GM19452 (cell line): ENCODE measurements around the gene AMMECR1L.
"Not testable (repeated sequence)": the region's sequence is repeated elsewhere in the genome, so short reads cannot be mapped to it uniquely, and the experiment has no call there.

Experiments
- ATAC-seq: cut with Tn5 transposase; IDR thresholded peaks from one replicate; pipeline ENCODE4 v1.9.1; 2021; ENCODE audit not compliant: unreplicated experiment

AMMECR1L gene

GRCh38 chr2:127885780-127886592 is at the start of gene AMMECR1L:
Gene AMMECR1L (minus strand): TSS chr2:127885956. CDS start chr2:127874234, 11,722 bp downstream.
- peak; percentile 93 for ATAC-seq

GRCh38 chr2:127935337-127935736 is 49.6 kb upstream of the AMMECR1L start:
- ATAC-seq = no peak

- no peak for ATAC-seq
Measured at GRCh38 chr2:127932199-127932876, 46.6 kb upstream of the AMMECR1L start.

GRCh38 chr2:127929449-127929848 is 43.7 kb upstream of the AMMECR1L start:
- ATAC-seq = no peak

- no peak for ATAC-seq
Measured at GRCh38 chr2:127927384-127927783, 41.6 kb upstream of the AMMECR1L start.

- ATAC-seq = no peak
Measured at GRCh38 chr2:127917916-127918315, 32.2 kb upstream of the AMMECR1L start.

- no peak for ATAC-seq
Measured at GRCh38 chr2:127913808-127914457, 28.2 kb upstream of the AMMECR1L start.

GRCh38 chr2:127911737-127912136 is 26.0 kb upstream of the AMMECR1L start:
- ATAC-seq = no peak

- no peak for ATAC-seq
Measured at GRCh38 chr2:127910415-127910814, 24.7 kb upstream of the AMMECR1L start.

- no peak for ATAC-seq
Measured at GRCh38 chr2:127909019-127909418, 23.3 kb upstream of the AMMECR1L start.

GRCh38 chr2:127907733-127908400 is 22.1 kb upstream of the AMMECR1L start:
- ATAC-seq = not testable (repeated sequence)

- ATAC-seq = no peak
Measured at GRCh38 chr2:127906206-127906926, 20.6 kb upstream of the AMMECR1L start.

GRCh38 chr2:127901339-127902056 is 15.7 kb upstream of the AMMECR1L start:
- ATAC-seq = no peak

- ATAC-seq = no peak
Measured at GRCh38 chr2:127897531-127898211, 11.9 kb upstream of the AMMECR1L start.

- ATAC-seq = no peak
Measured at GRCh38 chr2:127893494-127893893, 7.7 kb upstream of the AMMECR1L start.

- no peak for ATAC-seq
Measured at GRCh38 chr2:127893033-127893432, 7.3 kb upstream of the AMMECR1L start.

GRCh38 chr2:127891811-127892210 is 6.1 kb upstream of the AMMECR1L start:
- no peak for ATAC-seq

GRCh38 chr2:127890756-127891155 is 5.0 kb upstream of the AMMECR1L start:
- ATAC-seq = not testable (repeated sequence)

GRCh38 chr2:127888772-127889171 is 3.0 kb upstream of the AMMECR1L start:
- no peak for ATAC-seq
